HCT116 (cell line): ENCODE data around the gene PLVAP. TPM values are rescaled to one million over a fixed set of nuclear protein-coding genes. Genes with fewer than 3 reads are reported as not detected.

ENCODE experiments used
- ATAC-seq: fragments of 200-7000 bp; cut with Tn5 transposase; 2 replicates; pipeline ENCODE4 v1.9.1; 2020; ENCODE audit warnings: mild to moderate bottlenecking, moderate library complexity
- BruUV-seq: library from RNA; stranded (reverse); fragments of 400-500 nt; replicated peaks from 2 replicates; lab custom pipeline; 2021; lab: Mats Ljungman, UMichigan
- CTCF ChIA-PET: fragments of 300-600 bp; sonication (Branson Sonifier 250); formaldehyde crosslinking; loops from one replicate; lab custom pipeline; 2021; ENCODE audit warnings: antibody characterized with exemption; lab: Charles Lee
- POLR2A ChIA-PET: fragments of 300-600, 350-600 bp; sonication (Branson Sonifier 250); formaldehyde crosslinking; loops from one replicate; lab custom pipeline; 2021; ENCODE audit warnings: antibody characterized with exemption; lab: Charles Lee
- RAD21 ChIA-PET, 2 experiments: fragments of 300-600 bp; sonication (Branson Sonifier 250); formaldehyde crosslinking; loops; one replicate each; lab custom pipeline; 2023; ENCODE audit warnings: low total read pairs in 2 of 2; ENCODE audit not compliant: uncharacterized antibody in 2 of 2, unreplicated experiment in 2 of 2, low non-redundant PET in 1 of 2; lab: Charles Lee
- DNase-seq: peaks from one replicate; pipeline ENCODE4 v3.0.0-alpha.2; 2010; ENCODE audit warnings: low read depth, low spot score
- H2AFZ ChIP-seq: fragments of 200-600 bp; shearing (Covaris generic), sonication (generic); 2 replicates; pipeline ENCODE4 v1.6.1; 2017; ENCODE audit warnings: low read depth, mixed run types, mixed read lengths, antibody characterized with exemption, low read length; ENCODE audit not compliant: poor library complexity, severe bottlenecking
- H3K27ac ChIP-seq: 2 replicates; pipeline ENCODE4 v1.5.1; 2012; ENCODE audit warnings: low read depth, low read length
- H3K27me3 ChIP-seq: fragments of 200-600 bp; sonication (generic); 2 replicates; pipeline ENCODE4 v1.6.1; 2016; ENCODE audit warnings: mixed run types, low read length, mixed read lengths; ENCODE audit not compliant: insufficient read depth
- H3K36me3 ChIP-seq, 2 experiments: fragments of 200-500 bp in 1 of 2; fragments of 200-600 bp in 1 of 2; sonication (Bioruptor generic) in 1 of 2; sonication (generic) in 1 of 2; 2 replicates each; pipeline versions ENCODE4 v1.5.1 to v1.6.1; 2014 to 2016; ENCODE audit warnings: low read length in 2 of 2, inconsistent platforms in 1 of 2, mixed read lengths in 1 of 2, mixed run types in 1 of 2; ENCODE audit not compliant: insufficient read depth in 2 of 2, control insufficient read depth in 1 of 2
- H3K4me1 ChIP-seq, 2 experiments: fragments of 200-600 bp in 1 of 2; sonication (generic) in 1 of 2; 2 replicates each; pipeline versions ENCODE4 v1.5.1 to v1.6.1; 2012 to 2017; ENCODE audit warnings: low read length in 2 of 2, inconsistent platforms in 1 of 2, mild to moderate bottlenecking in 1 of 2, mixed read lengths in 1 of 2, mixed run types in 1 of 2, moderate library complexity in 1 of 2; ENCODE audit not compliant: insufficient read depth in 2 of 2, control insufficient read depth in 1 of 2
- H3K4me2 ChIP-seq: fragments of 200-600 bp; sonication (generic); 2 replicates; pipeline ENCODE4 v1.6.1; 2017; ENCODE audit warnings: mixed run types, low read length, mixed read lengths
- H3K4me3 ChIP-seq, 2 experiments: fragments of 200-600 bp in 1 of 2; sonication (generic) in 1 of 2; replicated peaks in 1 of 2; 2 replicates each; pipeline ENCODE4 v1.5.1; 2011 to 2016; ENCODE audit warnings: low read length in 2 of 2, control low read depth in 1 of 2, low read depth in 1 of 2, mild to moderate bottlenecking in 1 of 2, mixed read lengths in 1 of 2, mixed run types in 1 of 2
- H3K79me2 ChIP-seq: fragments of 200-600 bp; sonication (generic); 2 replicates; pipeline ENCODE4 v1.6.1; 2017; ENCODE audit warnings: mild to moderate bottlenecking, mixed run types, low read length, moderate library complexity, mixed read lengths; ENCODE audit not compliant: insufficient read depth
- H3K9ac ChIP-seq: fragments of 200-600 bp; sonication (generic); 2 replicates; pipeline ENCODE4 v1.6.1; 2016; ENCODE audit warnings: low read length, mixed read lengths
- H3K9me2 ChIP-seq: fragments of 200-600 bp; sonication (generic), shearing (Covaris generic); 2 replicates; pipeline ENCODE4 v1.6.1; 2017; ENCODE audit warnings: mixed run types, mild to moderate bottlenecking, moderate library complexity; ENCODE audit not compliant: insufficient read depth
- H3K9me3 ChIP-seq, 2 experiments: fragments of 200-500 bp in 1 of 2; fragments of 200-600 bp in 1 of 2; sonication (Bioruptor generic) in 1 of 2; sonication (generic) in 1 of 2; 2 replicates each; pipeline ENCODE4 v1.6.1; 2014 to 2017; ENCODE audit warnings: low read length in 2 of 2, mixed read lengths in 2 of 2, inconsistent platforms in 1 of 2, low read depth in 1 of 2, mild to moderate bottlenecking in 1 of 2, mixed run types in 1 of 2, moderate library complexity in 1 of 2; ENCODE audit not compliant: control insufficient read depth in 1 of 2, insufficient read depth in 1 of 2
- H4K20me1 ChIP-seq: fragments of 200-600 bp; sonication (generic), shearing (Covaris generic); 2 replicates; pipeline ENCODE4 v1.6.1; 2017; ENCODE audit warnings: mixed run types, mild to moderate bottlenecking, moderate library complexity; ENCODE audit not compliant: insufficient read depth
- ATF3 ChIP-seq: IDR thresholded peaks from 2 replicates; pipeline ENCODE4 v1.6.1; 2012
- CBX3 ChIP-seq: IDR thresholded peaks from 2 replicates; pipeline ENCODE4 v1.6.1; 2012; ENCODE audit warnings: low read depth
- CTCF ChIP-seq, 3 experiments: fragments of 200-600 bp in 1 of 3; sonication (generic) in 1 of 3; IDR thresholded peaks in 2 of 3; conservative IDR thresholded peaks in 1 of 3; 2 replicates each; pipeline ENCODE4 v1.5.1; 2012 to 2017; ENCODE audit warnings: low read depth in 2 of 3, low read length in 2 of 3, antibody characterized with exemption in 1 of 3, borderline replicate concordance in 1 of 3, control low read depth in 1 of 3, mild to moderate bottlenecking in 1 of 3, mixed read lengths in 1 of 3, mixed run types in 1 of 3, moderate library complexity in 1 of 3; ENCODE audit not compliant: insufficient read depth in 1 of 3
- EGR1 ChIP-seq: IDR thresholded peaks from 2 replicates; pipeline ENCODE4 v1.6.1; 2012; ENCODE audit warnings: low read depth
- EZH2 ChIP-seq: fragments of 200-600 bp; sonication (generic); IDR thresholded peaks from 2 replicates; pipeline ENCODE4 v1.6.1; 2017; ENCODE audit warnings: antibody characterized with exemption, mixed run types
- EZH2phosphoT487 ChIP-seq: fragments of 200-600 bp; IDR thresholded peaks from 2 replicates; pipeline ENCODE4 v1.6.1; 2018; ENCODE audit warnings: antibody characterized with exemption, borderline replicate concordance
- FOSL1 ChIP-seq: IDR thresholded peaks from 2 replicates; pipeline ENCODE4 v1.6.1; 2012; ENCODE audit warnings: low read depth
- JUND ChIP-seq: IDR thresholded peaks from 2 replicates; pipeline ENCODE4 v1.6.1; 2012
- POLR2A ChIP-seq: IDR thresholded peaks from 2 replicates; pipeline ENCODE4 v1.7.0; 2011; ENCODE audit warnings: borderline replicate concordance; ENCODE audit not compliant: insufficient read depth, insufficient read length; ENCODE audit errors: extremely low read depth
- POLR2AphosphoS5 ChIP-seq: IDR thresholded peaks from 2 replicates; pipeline ENCODE4 v1.6.1; 2011; ENCODE audit warnings: mild to moderate bottlenecking, low read depth, low read length, moderate library complexity
- RAD21 ChIP-seq: IDR thresholded peaks from 2 replicates; pipeline ENCODE4 v1.6.1; 2012; ENCODE audit warnings: low read depth, mild to moderate bottlenecking
- REST ChIP-seq: IDR thresholded peaks from 2 replicates; pipeline ENCODE4 v1.6.1; 2012; ENCODE audit warnings: low read depth
- SP1 ChIP-seq: IDR thresholded peaks from 2 replicates; pipeline ENCODE4 v1.6.1; 2012; ENCODE audit warnings: low read depth
- YY1 ChIP-seq: IDR thresholded peaks from 2 replicates; pipeline ENCODE4 v1.6.1; 2011; ENCODE audit warnings: low read length, low read depth, moderate library complexity, mild to moderate bottlenecking; ENCODE audit not compliant: insufficient replicate concordance; ENCODE audit errors: extremely low read depth
- ZNF274 ChIP-seq: fragments of 200-500 bp; sonication (Bioruptor generic); IDR thresholded peaks from 2 replicates; pipeline ENCODE4 v1.6.1; 2014; ENCODE audit warnings: mild to moderate bottlenecking, low read depth, low read length, inconsistent platforms
- intact Hi-C: fragments of 100-400 bp; cut with micrococcal nuclease; formaldehyde crosslinking; loops from 2 replicates; pipeline ENCODE4 v1.10.0; 2022
- total RNA-seq: library from RNA; stranded (reverse); gene quantifications from one replicate; pipeline ENCODE4 v1.2.1, GENCODE V29; 2021; ENCODE audit not compliant: unreplicated experiment

Gene PLVAP
- total RNA-seq, 1 experiment from 2014 or later: 0.47 TPM

GRCh38 chr19:17309965-17310461 is 67.1 kb downstream of the PLVAP start:
- ChIA-PET CTCF (interaction anchor here (1.8 kb wide), 1 partner anchor 13 kb away, joined by 5 read pairs; no protein-coding TSS in a partner anchor), POLR2A (interaction anchor here (1.4 to 3.2 kb wide), 2 partner anchors 17 to 24 kb away, joined by 9 to 39 read pairs; partner anchors contain the start of gene ANO8), RAD21 (no interaction called here)
- Histone ChIP-seq H3K9me3 (no peaks in the 10 kb centered on the region), H3K27ac (peak overlapping the region; percentile 79), H3K4me2 (peak overlapping the region; percentile 99), H3K36me3 (peaks cover 4 to 12% of the 10 kb centered on the region in 2 experiments), H3K9me2 (no peaks in the 10 kb centered on the region), H2AFZ (no peak overlapping the region), H3K4me1 (peaks cover 41 to 58% of the 10 kb centered on the region in 2 experiments), H3K27me3 (no peaks in the 10 kb centered on the region), H3K9ac (peak overlapping the region; percentile 81), H3K4me3 (peak overlapping the region; percentile 80 to 98), H4K20me1 (no peaks in the 10 kb centered on the region), H3K79me2 (peaks cover 59% of the 10 kb centered on the region)
- intact Hi-C loops: loop anchor here (2.0 kb wide), 1 partner anchor 17 kb away; no protein-coding TSS in a partner anchor
- DNase-seq (no peak), ATAC-seq (no peak)
- BruUV-seq: no TSS peak
- TF ChIP-seq FOSL1 (no peak), POLR2A (no peak), EZH2phosphoT487 (no peak), ZNF274 (no peak), REST (no peak), CBX3 (no peak), POLR2AphosphoS5 (no peak), JUND (no peak), RAD21 (no peak), ATF3 (no peak), SP1 (no peak), CTCF (IDR thresholded peaks at IDR 0.05 in 2 of 3, conservative IDR thresholded peaks at IDR 0.05 in 1 of 3; ENCODE audit: borderline replicate concordance in 1 of 3, insufficient read depth in 1 of 3, low read depth in 2 of 3, low read length in 2 of 3) (no peak), YY1 (no peak), EZH2 (no peak), EGR1 (no peak)
